K562 (cell line): ENCODE results near the gene PKD1L1. TPM values are rescaled to one million over a fixed set of nuclear protein-coding genes. Genes with fewer than 3 reads are reported as not detected.

ENCODE experiments used
- ATAC-seq: fragments of 200-7000 bp; cut with Tn5 transposase; 3 replicates; pipeline ENCODE4 v1.9.1; 2020; ENCODE audit warnings: moderate library complexity
- BruUV-seq: library from RNA; stranded (reverse); fragments of 400-500 nt; replicated peaks from 2 replicates; lab custom pipeline; 2021; lab: Mats Ljungman, UMichigan
- CTCF ChIA-PET: fragments of 300-600 bp; formaldehyde crosslinking; extraction: SDS; loops from one replicate; lab custom pipeline; 2021; ENCODE audit warnings: low intra/inter-chr PET ratio; lab: Yijun Ruan, JAX
- POLR2A ChIA-PET: fragments of 300-600, 350-650 bp; sonication (Branson Sonifier 250); formaldehyde crosslinking; extraction: SDS; loops from one replicate; lab custom pipeline; 2021; ENCODE audit warnings: antibody characterized with exemption, inconsistent platforms; lab: Yijun Ruan, JAX
- DNase-seq, 4 experiments: peaks; one replicate each; pipeline versions ENCODE4 v3.0.0 to v3.0.0-alpha.2; 2011 to 2018; ENCODE audit warnings: low spot score in 3 of 4, mixed read lengths in 3 of 4; ENCODE audit errors: extremely low read depth in 1 of 4
- FAIRE-seq: peaks from 2 replicates; lab custom pipeline; 2011; peaks lifted over from hg19 to GRCh38; lab: Jason Lieb, UNC
- H2AFZ ChIP-seq: 2 replicates; pipeline ENCODE4 v1.6.0; 2011; ENCODE audit warnings: low read depth, low read length, control low read depth, inconsistent platforms
- H3K27ac ChIP-seq: fragments of 200-600 bp; 3 replicates; pipeline ENCODE4 v1.8.0; 2011; ENCODE audit warnings: low read depth, mild to moderate bottlenecking, control low read depth, inconsistent platforms, low read length, moderate library complexity, mixed read lengths; ENCODE audit errors: extremely low read depth
- H3K27me3 ChIP-seq, 2 experiments: fragments of 300-600 bp in 1 of 2; 2 replicates in 1 of 2; 3 replicates in 1 of 2; pipeline versions ENCODE4 v1.6.0 to v1.8.0; 2011; ENCODE audit warnings: inconsistent platforms in 2 of 2, low read length in 2 of 2, mild to moderate bottlenecking in 1 of 2, mixed read lengths in 1 of 2, moderate library complexity in 1 of 2; ENCODE audit not compliant: control insufficient read depth in 2 of 2, insufficient read depth in 2 of 2
- H3K36me3 ChIP-seq: fragments of 300-600 bp; 3 replicates; pipeline ENCODE4 v1.8.0; 2011; ENCODE audit warnings: mild to moderate bottlenecking, low read length, inconsistent platforms; ENCODE audit not compliant: control insufficient read depth, insufficient read depth
- H3K4me1 ChIP-seq, 2 experiments: fragments of 200-600 bp in 1 of 2; replicated peaks in 1 of 2; 2 replicates in 1 of 2; 3 replicates in 1 of 2; pipeline versions ENCODE4 v1.5.1 to v1.8.0; 2011; ENCODE audit warnings: inconsistent platforms in 2 of 2, low read length in 2 of 2, mild to moderate bottlenecking in 1 of 2, mixed read lengths in 1 of 2, moderate library complexity in 1 of 2; ENCODE audit not compliant: control insufficient read depth in 2 of 2, insufficient read depth in 2 of 2
- H3K4me2 ChIP-seq: 2 replicates; pipeline ENCODE4 v1.6.1; 2011; ENCODE audit warnings: low read length, control low read depth, inconsistent platforms, mixed read lengths; ENCODE audit not compliant: insufficient read depth
- H3K4me3 ChIP-seq: fragments of 200-600 bp; sonication (generic), shearing (Covaris generic); 2 replicates; pipeline ENCODE4 v1.5.1; 2016; ENCODE audit warnings: control low read depth, inconsistent platforms
- H3K79me2 ChIP-seq: fragments of 200-600 bp; 3 replicates; pipeline ENCODE4 v1.8.0; 2011; ENCODE audit warnings: low read length, inconsistent platforms; ENCODE audit not compliant: control insufficient read depth, insufficient read depth
- H3K9ac ChIP-seq, 2 experiments: 2 replicates each; pipeline versions ENCODE4 v1.6.0 to v1.6.1; 2011; ENCODE audit warnings: low read depth in 2 of 2, low read length in 2 of 2, control low read depth in 1 of 2, inconsistent platforms in 1 of 2, mild to moderate bottlenecking in 1 of 2, mixed read lengths in 1 of 2; ENCODE audit not compliant: insufficient read depth in 1 of 2
- H3K9me1 ChIP-seq: one replicate; pipeline ENCODE4 v1.6.0; 2011; ENCODE audit warnings: inconsistent platforms, mild to moderate bottlenecking, low read length, moderate library complexity; ENCODE audit not compliant: control insufficient read depth, insufficient read depth
- H3K9me3 ChIP-seq: replicated peaks from 2 replicates; pipeline ENCODE4 v1.5.1; 2011; ENCODE audit warnings: low read depth, low read length, inconsistent platforms; ENCODE audit not compliant: control insufficient read depth, insufficient read depth
- H4K20me1 ChIP-seq: replicated peaks from 2 replicates; pipeline ENCODE4 v1.6.1; 2011; ENCODE audit warnings: low read length, inconsistent platforms, mixed read lengths; ENCODE audit not compliant: control insufficient read depth, insufficient read depth
- GTF3C2 ChIP-seq: IDR thresholded peaks from 3 replicates; pipeline ENCODE4 v1.6.1; 2011; ENCODE audit warnings: borderline replicate concordance, mild to moderate bottlenecking, moderate library complexity; ENCODE audit not compliant: insufficient read length; ENCODE audit errors: extremely low read depth
- HMBOX1 ChIP-seq: sonication (generic); IDR thresholded peaks from 2 replicates; pipeline ENCODE4 v1.6.1; 2016
- IFI16 ChIP-seq: fragments of 250-450 bp; sonication (Bioruptor Pico); IDR thresholded peaks from 2 replicates; pipeline ENCODE4 v2.1.2; 2022; ENCODE audit warnings: mild to moderate bottlenecking, inconsistent platforms
- NFIX ChIP-seq: fragments of 250-450 bp; sonication (Bioruptor Pico); IDR thresholded peaks from 2 replicates; pipeline ENCODE4 v1.4.0; 2020; ENCODE audit warnings: low read depth, mild to moderate bottlenecking, moderate library complexity
- NR1H2 ChIP-seq: sonication (generic); formaldehyde crosslinking; IDR thresholded peaks from 2 replicates; pipeline ENCODE4 v1.4.0; 2020; ENCODE audit warnings: mild to moderate bottlenecking, missing genetic modification reagents
- PPARD ChIP-seq: fragments of 250-450 bp; sonication (Bioruptor Pico); IDR thresholded peaks from 2 replicates; pipeline ENCODE4 v1.8.0; 2022; ENCODE audit warnings: inconsistent platforms, mild to moderate bottlenecking, moderate library complexity
- TCFL5 ChIP-seq: fragments of 250-450 bp; sonication (Bioruptor Pico); conservative IDR thresholded peaks from 2 replicates; pipeline ENCODE4 v1.6.1; 2021; ENCODE audit warnings: mild to moderate bottlenecking, moderate library complexity, matching md5 sums
- ZNF253 ChIP-seq: fragments of 250-450 bp; sonication (Bioruptor Pico); conservative IDR thresholded peaks from 2 replicates; pipeline ENCODE4 v1.6.1; 2021; ENCODE audit warnings: mild to moderate bottlenecking
- ZNF431 ChIP-seq: sonication (generic); formaldehyde crosslinking; IDR thresholded peaks from 2 replicates; pipeline ENCODE4 v1.8.0; 2022; ENCODE audit warnings: mild to moderate bottlenecking, missing genetic modification reagents
- ZNF507 ChIP-seq: conservative IDR thresholded peaks from 2 replicates; pipeline ENCODE4 v1.6.1; 2017; ENCODE audit warnings: missing genetic modification characterization, missing compliant biosample characterization
- ZNF609 ChIP-seq: sonication (generic); formaldehyde crosslinking; IDR thresholded peaks from 2 replicates; pipeline ENCODE4 v1.8.1; 2023; ENCODE audit warnings: missing genetic modification reagents, mild to moderate bottlenecking, borderline replicate concordance
- ZNF77 ChIP-seq: fragments of 250-450 bp; sonication (Bioruptor Pico); IDR thresholded peaks from 2 replicates; pipeline ENCODE4 v1.5.0; 2020
- in situ Hi-C: fragments of 300-500 bp; cut with MboI; formaldehyde crosslinking; loops from 4 replicates; pipeline ENCODE4 v1.15.0; 2018; ENCODE audit warnings: inconsistent platforms, mixed read lengths
- intact Hi-C: fragments of 100-400 bp; cut with micrococcal nuclease; formaldehyde crosslinking; loops from 2 replicates; pipeline ENCODE4 v1.14.2; 2022
- polyA plus RNA-seq, 8 experiments: library from polyadenylated mRNA; depleted of rRNA in 4 of 8; stranded (reverse) in 5 of 8; unstranded in 3 of 8; fragments of >200 nt; fragmentation: Nextera tagmentation in 2 of 8; fragmentation: Illumina TruSeq in 1 of 8; extraction: Ambion mirVana in 2 of 8; extraction: Trizol in 1 of 8; gene quantifications; 2 replicates each; pipeline versions ENCODE4 v1.2.1 to v1.2.3, GENCODE V29; 2011 to 2014; ENCODE audit warnings: inconsistent platforms in 1 of 8, missing spikeins in 1 of 8
- total RNA-seq, 7 experiments: library from RNA; depleted of rRNA in 6 of 7; stranded (reverse); fragments of >200 nt in 6 of 7; fragmentation: Illumina TruSeq in 2 of 7; extraction: Trizol in 2 of 7; gene quantifications; 2 replicates each; pipeline versions ENCODE4 v1.2.1 to v1.2.3, GENCODE V29; 2011 to 2021; ENCODE audit warnings: low replicate concordance in 1 of 7
- TF ChIP-seq, protein P1 (sequence below): fragments of 250-450 bp; sonication (Bioruptor Pico); IDR thresholded peaks from 2 replicates; pipeline ENCODE4 v1.8.0; 2021; ENCODE audit warnings: moderate library complexity, mild to moderate bottlenecking, inconsistent platforms

Gene PKD1L1
- total and polyA plus RNA-seq, 9 of the 15 experiments (the other 6 are each of a cell fraction or from before 2014, with no cell fraction given): 0.01 to 0.02 TPM; not detected in 7

DNA sequence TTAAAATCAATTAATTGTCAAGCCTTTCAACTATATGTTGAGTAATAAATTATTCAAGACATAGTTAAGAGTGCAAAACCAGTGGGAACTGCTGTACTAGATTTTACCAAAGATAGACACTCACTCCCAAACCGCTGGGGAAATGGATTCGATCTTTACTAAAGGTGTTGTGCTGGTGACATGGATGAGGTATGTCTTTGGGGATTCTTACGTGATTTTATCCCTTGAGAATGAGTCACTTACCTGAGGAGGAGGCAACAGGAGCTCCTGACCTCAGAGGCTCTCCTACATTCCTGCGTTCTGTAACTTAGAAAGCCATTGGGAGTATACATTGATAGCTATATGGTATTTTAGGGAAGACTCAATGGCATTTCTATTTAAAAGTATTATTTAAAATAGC is 165.5 kb downstream of the PKD1L1 start (continued):
- TF ChIP-seq, protein P1, sequence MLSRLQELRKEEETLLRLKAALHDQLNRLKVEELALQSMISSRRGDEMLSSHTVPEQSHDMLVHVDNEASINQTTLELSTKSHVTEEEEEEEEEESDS: no peak

- no peak overlapping the region for H2AFZ ChIP-seq
- no peak overlapping the region for H3K9ac ChIP-seq
- H3K4me3 ChIP-seq: no peak overlapping the region
- H4K20me1 ChIP-seq: no peaks in the 10 kb centered on the region
- no peaks in the 10 kb centered on the region for H3K79me2 ChIP-seq
- H3K4me1 ChIP-seq: no peaks in the 10 kb centered on the region
- H3K36me3 ChIP-seq: no peaks in the 10 kb centered on the region
- ATAC-seq (no peak), DNase-seq (no peak), FAIRE-seq (no peak)
- POLR2A ChIA-PET: no interaction called here
- CTCF ChIA-PET: no interaction called here
- H3K9me1 ChIP-seq: no peaks in the 10 kb centered on the region
- H3K27me3 ChIP-seq: no peaks in the 10 kb centered on the region
- intact Hi-C loops (no loop called here), in situ Hi-C loops (no loop called here)
- no peak overlapping the region for H3K4me2 ChIP-seq
- H3K9me3 ChIP-seq: no peaks in the 10 kb centered on the region
- no TSS peak for BruUV-seq
- H3K27ac ChIP-seq: no peak overlapping the region
- TF ChIP-seq PPARD (CRISPR knock-in tag) (no peak), NFIX (CRISPR knock-in tag) (no peak), NR1H2 (CRISPR knock-in tag) (no peak), ZNF507 (tag) (no peak), HMBOX1 (no peak), TCFL5 (CRISPR knock-in tag) (no peak), IFI16 (CRISPR knock-in tag) (no peak), GTF3C2 (no peak), ZNF609 (CRISPR knock-in tag) (no peak), ZNF77 (no peak), ZNF431 (CRISPR knock-in tag) (no peak), ZNF253 (no peak)
These were observed 166.2 kb downstream of the PKD1L1 start for GRCh38 chr7:47782022-47782421.
